Measurements from ENCODE around the gene SAE1. TPM values are rescaled to one million over a fixed set of nuclear protein-coding genes. Genes with fewer than 3 reads are reported as not detected.
A peak's percentile ranks its signal among the peaks of the same experiment; 100 is the strongest.

Gene SAE1
- total and polyA plus RNA-seq, 8 donors, result 67.7 to 125 (median 93.4) TPM

GRCh38 chr19:47230054-47230920 is 99.7 kb downstream of the SAE1 start:
- DNase-seq (peak in 2 of 4 donors; percentile 72 to 94), ATAC-seq (no peak)
- H3K27ac ChIP-seq, result peak overlapping the region; percentile 78 to 81
- H3K36me3 ChIP-seq, result no peaks in the 10 kb centered on the region
- H3K4me3 ChIP-seq, result peak overlapping the region; percentile 87 to 98
- TF ChIP-seq, protein P1, sequence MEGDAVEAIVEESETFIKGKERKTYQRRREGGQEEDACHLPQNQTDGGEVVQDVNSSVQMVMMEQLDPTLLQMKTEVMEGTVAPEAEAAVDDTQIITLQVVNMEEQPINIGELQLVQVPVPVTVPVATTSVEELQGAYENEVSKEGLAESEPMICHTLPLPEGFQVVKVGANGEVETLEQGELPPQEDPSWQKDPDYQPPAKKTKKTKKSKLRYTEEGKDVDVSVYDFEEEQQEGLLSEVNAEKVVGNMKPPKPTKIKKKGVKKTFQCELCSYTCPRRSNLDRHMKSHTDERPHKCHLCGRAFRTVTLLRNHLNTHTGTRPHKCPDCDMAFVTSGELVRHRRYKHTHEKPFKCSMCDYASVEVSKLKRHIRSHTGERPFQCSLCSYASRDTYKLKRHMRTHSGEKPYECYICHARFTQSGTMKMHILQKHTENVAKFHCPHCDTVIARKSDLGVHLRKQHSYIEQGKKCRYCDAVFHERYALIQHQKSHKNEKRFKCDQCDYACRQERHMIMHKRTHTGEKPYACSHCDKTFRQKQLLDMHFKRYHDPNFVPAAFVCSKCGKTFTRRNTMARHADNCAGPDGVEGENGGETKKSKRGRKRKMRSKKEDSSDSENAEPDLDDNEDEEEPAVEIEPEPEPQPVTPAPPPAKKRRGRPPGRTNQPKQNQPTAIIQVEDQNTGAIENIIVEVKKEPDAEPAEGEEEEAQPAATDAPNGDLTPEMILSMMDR (IDR thresholded peaks at IDR 0.05), result peak; percentile 87
- intact Hi-C loops (cut with DNase I), result no loop called here
- peaks cover 14 to 70% of the 10 kb centered on the region in 2 donors for H3K4me1 ChIP-seq
- no peaks in the 10 kb centered on the region for H3K9me3 ChIP-seq
- H3K27me3 ChIP-seq, result peaks cover 0 to 8% of the 10 kb centered on the region in 2 donors

DNA sequence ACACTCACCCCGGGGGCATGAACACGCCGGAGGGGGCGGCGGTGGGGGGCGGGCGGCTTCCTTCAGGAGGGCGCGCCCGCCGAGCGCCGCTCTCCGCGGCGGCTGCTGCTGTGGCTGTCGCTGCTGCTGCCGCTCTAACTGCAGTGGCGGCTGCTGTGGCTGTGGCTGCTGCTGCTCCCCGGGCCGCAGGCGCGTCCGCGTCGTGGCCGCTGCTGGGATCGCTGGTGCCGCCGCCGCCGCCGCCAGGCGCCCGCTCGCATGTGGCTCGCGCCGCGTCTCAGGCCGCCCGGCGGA is 100.2 kb downstream of the SAE1 start, which contains the start of gene BBC3:
Gene BBC3, minus strand, starts transcription at position 279 of the 294 bp plus-strand sequence. CDS start 2,768 bp downstream, outside the sequence.
- Histone ChIP-seq H3K4me1 (peaks cover 14 to 64% of the 10 kb centered on the region in 2 donors), H3K36me3 (no peaks in the 10 kb centered on the region), H3K27me3 (peaks cover 0 to 8% of the 10 kb centered on the region in 2 donors), H3K4me3 (peak within 1 kb of the TSS; percentile 87 to 98), H3K9me3 (no peaks in the 10 kb centered on the region), H3K27ac (peak within 1 kb of the TSS; percentile 78 to 81)
- DNase-seq, result no peak
- ATAC-seq, result no peak
- intact Hi-C loops (cut with DNase I), result no loop called here
- TF ChIP-seq, protein P1 (IDR thresholded peaks at IDR 0.05), result no peak

DNA sequence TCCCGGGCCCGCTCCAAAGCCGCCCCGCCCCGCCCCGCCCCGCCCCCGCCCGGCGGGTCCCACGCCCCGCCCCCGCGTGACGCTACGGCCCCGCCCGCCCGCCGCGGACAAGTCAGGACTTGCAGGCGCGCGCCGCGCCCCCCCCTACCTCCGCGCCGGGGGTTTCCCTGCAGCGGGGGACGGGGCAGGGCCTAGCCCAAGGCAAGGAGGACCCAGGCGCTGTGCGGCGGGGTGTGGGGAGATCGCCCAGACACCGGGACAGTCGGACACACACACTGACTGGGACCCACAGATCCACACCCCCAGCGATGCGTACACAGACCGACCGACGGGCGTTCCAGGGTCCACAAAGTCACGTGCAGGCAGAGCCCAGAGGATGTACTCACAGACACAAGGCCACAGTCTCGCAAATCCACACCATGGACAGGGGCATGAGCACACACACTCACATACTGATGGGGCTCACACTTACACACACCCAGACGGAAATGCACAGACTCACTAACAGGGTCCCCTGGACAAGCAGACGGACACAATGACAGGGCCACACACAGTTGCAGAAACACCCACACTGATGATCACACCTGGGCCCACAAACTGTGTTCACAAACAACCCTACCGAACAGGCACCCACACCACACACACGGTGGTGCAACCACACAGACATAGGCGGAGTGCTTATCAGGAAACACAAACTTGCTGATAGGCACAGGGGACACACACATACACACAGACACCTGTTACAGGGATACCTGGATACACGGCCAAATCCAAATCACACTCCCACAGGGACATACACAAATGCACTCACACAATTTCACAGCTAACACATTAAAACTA is 100.8 kb downstream of the SAE1 start:
- peak; percentile 58 for ATAC-seq
- H3K27me3 ChIP-seq, result peaks cover 0 to 8% of the 10 kb centered on the region in 2 donors
- peaks cover 14 to 60% of the 10 kb centered on the region in 2 donors for H3K4me1 ChIP-seq
- TF ChIP-seq, protein P1 (IDR thresholded peaks at IDR 0.05), result no peak
- peak overlapping the region; percentile 44 to 98 for H3K4me3 ChIP-seq
- H3K9me3 ChIP-seq, result no peaks in the 10 kb centered on the region
- DNase-seq, result peak; percentile 69 to 98 (median 92)
- no peaks in the 10 kb centered on the region for H3K36me3 ChIP-seq
- intact Hi-C loops (cut with DNase I), result no loop called here
- peak overlapping the region; percentile 76 to 78 for H3K27ac ChIP-seq

GRCh38 chr19:47232422-47233211 is 102.0 kb downstream of the SAE1 start:
- DNase-seq (no peak), ATAC-seq (no peak)
- Histone ChIP-seq H3K27me3 (peaks cover 0 to 8% of the 10 kb centered on the region in 2 donors), H3K4me1 (peaks cover 4 to 48% of the 10 kb centered on the region in 2 donors), H3K4me3 (peak overlapping the region in 1 of 2 donors; percentile 98), H3K27ac (peak overlapping the region in 1 of 2 donors; percentile 55), H3K36me3 (no peaks in the 10 kb centered on the region), H3K9me3 (no peaks in the 10 kb centered on the region)
- intact Hi-C loops (cut with DNase I), result no loop called here
- TF ChIP-seq, protein P1 (IDR thresholded peaks at IDR 0.05), result no peak
